Duodenal mucosa (tissue), 2 donors: ENCODE measurements around the gene CDX2.
A peak's percentile ranks its signal among the peaks of the same experiment; 100 is the strongest.

Experiments
- H3K27ac ChIP-seq: one replicate; pipeline ENCODE4 v1.7.0; 2013; ENCODE audit warnings: low read depth, low read length
- H3K27me3 ChIP-seq, 2 donors: one replicate each; pipeline ENCODE4 v1.7.0; 2013; ENCODE audit warnings: low read length in 2 of 2, control low read depth in 1 of 2; ENCODE audit not compliant: insufficient read depth in 2 of 2, control insufficient read depth in 1 of 2
- H3K36me3 ChIP-seq, 2 donors: one replicate each; pipeline ENCODE4 v1.7.0; 2013; ENCODE audit warnings: low read length in 2 of 2, control low read depth in 1 of 2; ENCODE audit not compliant: insufficient read depth in 2 of 2, control insufficient read depth in 1 of 2
- H3K4me1 ChIP-seq, 2 donors: one replicate each; pipeline ENCODE4 v1.7.0; 2013; ENCODE audit warnings: low read length in 2 of 2, control low read depth in 1 of 2; ENCODE audit not compliant: insufficient read depth in 2 of 2, control insufficient read depth in 1 of 2
- H3K4me3 ChIP-seq, 2 donors: one replicate each; pipeline ENCODE4 v1.7.0; 2013; ENCODE audit warnings: low read length in 2 of 2, low read depth in 1 of 2
- H3K9ac ChIP-seq, 2 donors: one replicate each; pipeline ENCODE4 v1.7.0; 2013; ENCODE audit warnings: low read length in 2 of 2, low read depth in 1 of 2
- H3K9me3 ChIP-seq, 2 donors: one replicate each; pipeline ENCODE4 v1.7.0; 2013; ENCODE audit warnings: low read length in 2 of 2, control low read depth in 1 of 2; ENCODE audit not compliant: control insufficient read depth in 1 of 2

The CDX2 gene

DNA sequence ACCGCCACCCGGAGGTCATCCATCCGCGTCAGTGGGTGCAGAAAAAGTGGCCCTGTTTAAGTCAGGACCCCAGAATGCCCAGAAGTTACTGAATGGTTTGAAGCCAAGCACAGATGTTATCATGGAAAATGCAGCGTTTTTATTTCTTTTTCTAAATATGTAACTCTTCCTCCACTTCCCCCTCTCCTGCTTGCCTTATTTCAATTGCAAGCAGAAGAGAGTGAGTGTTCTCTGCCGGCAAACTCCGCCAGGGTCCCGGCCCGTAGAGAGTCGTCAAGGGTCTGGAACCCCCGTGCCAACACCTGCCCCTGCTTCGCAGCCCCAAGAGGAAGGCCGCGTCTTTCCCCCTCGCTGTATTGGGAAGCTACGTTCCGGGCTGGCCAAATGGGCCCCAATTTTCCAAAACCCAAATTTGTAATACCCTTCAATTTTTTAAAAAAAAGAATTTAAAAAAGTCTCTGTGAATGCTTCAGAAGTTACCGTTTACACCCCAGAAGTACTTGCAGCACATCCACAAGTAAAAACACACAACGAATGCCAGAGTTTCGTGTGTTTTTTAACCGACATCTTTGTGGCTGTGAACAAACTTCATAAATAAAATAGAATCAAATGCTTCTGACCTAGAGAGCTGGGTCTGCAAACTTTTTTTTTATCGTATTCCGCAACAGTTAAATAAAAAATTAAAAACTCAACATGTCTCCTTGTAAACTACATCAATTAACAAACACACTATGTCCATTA, 50.0 kb downstream of the CDX2 start:
- peaks cover 0 to 20% of the 10 kb centered on the region in 2 donors for H3K36me3 ChIP-seq
- peak overlapping the region; percentile 5 for H3K27ac ChIP-seq
- H3K9ac ChIP-seq: peak overlapping the region; percentile 33 to 68
- H3K4me3 ChIP-seq: peak overlapping the region; percentile 43 to 59
- no peaks in the 10 kb centered on the region for H3K9me3 ChIP-seq
- peaks cover 37 to 45% of the 10 kb centered on the region in 2 donors for H3K27me3 ChIP-seq
- H3K4me1 ChIP-seq: peaks cover 14 to 22% of the 10 kb centered on the region in 2 donors

DNA sequence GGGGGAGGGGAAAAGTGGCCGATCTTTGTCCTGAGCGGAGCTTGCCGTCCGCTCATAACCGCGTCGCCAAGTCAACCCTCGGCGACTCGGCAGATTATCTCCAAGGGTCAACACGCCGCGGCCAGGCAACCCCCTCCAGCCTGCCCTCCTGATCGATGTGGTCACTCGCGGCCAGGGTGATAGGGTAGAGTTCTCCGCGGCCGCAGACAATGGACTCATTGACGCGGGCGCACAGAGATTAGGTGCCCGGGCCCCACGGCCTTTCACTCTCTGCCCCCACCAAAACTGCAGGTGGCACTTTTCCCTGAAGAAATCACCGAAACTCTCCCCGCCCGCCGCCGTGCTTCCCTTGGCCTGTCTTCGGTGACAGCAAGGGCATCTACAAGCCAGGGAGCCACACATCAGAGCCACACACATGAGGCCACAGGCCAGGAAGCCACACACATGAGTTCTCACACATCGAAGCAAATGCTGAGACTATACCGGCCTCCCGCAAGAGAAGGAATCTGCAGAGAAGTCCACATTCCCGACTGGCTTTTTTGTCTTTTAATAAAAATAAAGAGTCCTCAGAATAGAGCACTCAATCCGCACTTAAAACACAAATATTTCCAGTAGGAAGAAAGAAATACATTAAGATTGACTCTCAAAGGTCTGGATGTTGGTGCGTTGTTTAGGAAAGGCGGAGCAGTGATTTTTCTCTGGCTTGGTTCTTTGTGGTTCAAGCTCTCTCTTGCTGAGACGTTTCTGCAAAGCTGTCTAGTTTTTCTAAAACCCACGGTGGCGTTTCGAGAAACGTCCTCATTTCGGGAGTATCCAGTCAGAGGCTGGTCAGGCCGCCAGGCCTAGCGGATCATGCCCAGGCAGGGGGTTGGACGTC, 50.8 kb downstream of the CDX2 start:
- H3K36me3 ChIP-seq: peaks cover 0 to 17% of the 10 kb centered on the region in 2 donors
- H3K4me1 ChIP-seq: peaks cover 18 to 25% of the 10 kb centered on the region in 2 donors
- peak overlapping the region; percentile 59 to 68 for H3K4me3 ChIP-seq
- peak overlapping the region; percentile 33 to 68 for H3K9ac ChIP-seq
- peak overlapping the region; percentile 76 for H3K27ac ChIP-seq
- H3K9me3 ChIP-seq: no peaks in the 10 kb centered on the region
- H3K27me3 ChIP-seq: peaks cover 36 to 45% of the 10 kb centered on the region in 2 donors

DNA sequence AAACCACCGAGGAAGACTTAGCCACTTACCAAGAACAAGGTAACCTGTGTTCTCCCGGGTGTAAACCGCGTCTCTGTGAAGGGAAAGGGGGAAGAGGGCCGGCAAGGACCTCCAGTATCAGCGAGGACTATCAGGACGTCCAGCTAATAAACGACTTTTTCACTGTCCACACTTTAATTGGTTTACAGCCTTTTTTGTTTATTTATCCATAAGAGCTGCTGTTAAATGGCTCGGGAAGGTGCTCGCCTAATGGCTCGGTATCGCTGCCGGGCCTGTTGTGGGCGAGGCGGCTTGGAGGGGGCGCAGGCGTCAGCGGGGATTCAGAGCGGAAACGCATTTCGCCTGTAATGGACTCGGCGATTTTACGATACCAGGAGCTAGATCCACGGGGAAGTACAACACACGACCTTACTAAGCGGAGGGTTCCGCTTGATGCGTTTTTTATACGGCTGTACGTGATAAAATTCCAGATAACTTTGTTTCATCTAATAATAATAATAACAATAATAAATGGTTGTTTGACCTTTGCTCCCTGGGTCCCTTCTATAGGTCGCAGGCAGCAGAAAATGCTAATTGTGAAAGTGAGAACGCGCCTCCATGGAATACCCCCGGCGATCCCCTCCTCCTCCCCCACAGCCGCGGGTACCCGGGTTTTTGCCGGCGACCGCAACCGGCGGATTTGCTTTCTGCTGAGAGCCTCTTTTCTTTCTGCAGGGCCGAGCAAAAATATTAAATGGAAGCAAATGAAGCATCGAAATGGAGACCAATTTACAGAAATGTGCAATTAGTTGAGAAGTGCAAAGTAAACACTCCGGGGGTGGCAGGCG, 51.8 kb downstream of the CDX2 start:
- Histone ChIP-seq H3K9me3 (no peaks in the 10 kb centered on the region), H3K36me3 (peaks cover 0 to 10% of the 10 kb centered on the region in 2 donors), H3K9ac (peak overlapping the region; percentile 60 to 68), H3K4me1 (peaks cover 19 to 25% of the 10 kb centered on the region in 2 donors), H3K27ac (peak overlapping the region; percentile 76), H3K27me3 (peaks cover 28 to 38% of the 10 kb centered on the region in 2 donors), H3K4me3 (peak overlapping the region; percentile 59 to 68)

DNA sequence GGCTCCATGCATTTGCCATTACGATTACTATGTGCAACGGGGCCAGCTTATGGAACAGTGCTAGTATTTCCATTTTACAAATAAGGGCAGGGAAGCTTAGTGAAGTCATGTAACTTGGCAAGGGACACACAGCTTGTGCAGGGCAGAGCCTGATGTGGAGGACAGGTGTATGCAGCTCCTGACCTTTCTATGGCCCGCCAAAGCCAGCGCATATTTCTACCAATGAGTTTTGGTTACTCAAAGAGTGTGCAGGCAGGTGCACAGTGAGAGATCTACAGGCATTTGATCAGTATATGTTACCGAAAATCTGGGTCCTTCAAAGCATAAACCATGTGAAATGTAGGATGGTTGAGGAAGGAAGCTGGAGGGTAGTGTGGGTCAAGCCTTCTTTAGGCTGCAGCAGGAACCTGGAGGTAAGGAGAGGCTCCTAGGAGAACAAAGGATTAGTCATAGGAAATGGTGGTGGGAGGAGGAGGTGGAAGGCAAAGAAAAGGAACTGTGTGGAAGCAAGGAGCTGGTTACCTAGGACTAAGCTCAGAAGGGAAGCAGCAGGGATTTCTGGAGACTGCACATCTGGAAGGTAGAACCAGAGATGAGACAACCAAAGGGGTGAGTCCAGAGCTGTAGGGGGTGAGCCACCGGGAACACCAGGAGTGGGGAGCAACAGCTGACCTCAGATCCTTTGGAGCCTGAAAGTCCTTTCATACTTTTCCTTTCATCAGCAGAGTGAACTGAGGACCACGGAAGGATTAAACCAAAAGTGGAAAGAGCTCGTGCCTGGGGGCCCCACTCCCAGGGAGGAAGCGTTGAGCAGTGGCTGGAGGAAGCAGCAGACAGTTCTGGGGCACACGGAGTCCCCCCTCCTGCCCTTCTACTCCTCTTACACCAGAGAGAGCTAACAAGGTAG, 53.6 kb downstream of the CDX2 start:
- H3K27ac ChIP-seq: no peak overlapping the region
- peaks cover 20% of the 10 kb centered on the region in 2 donors for H3K27me3 ChIP-seq
- peak overlapping the region in 1 of 2 donors; percentile 21 for H3K4me3 ChIP-seq
- peak overlapping the region in 1 of 2 donors; percentile 26 for H3K9ac ChIP-seq
- peaks cover 0 to under 1% of the 10 kb centered on the region in 2 donors for H3K36me3 ChIP-seq
- peaks cover 25% of the 10 kb centered on the region in 2 donors for H3K4me1 ChIP-seq
- H3K9me3 ChIP-seq: no peaks in the 10 kb centered on the region

DNA sequence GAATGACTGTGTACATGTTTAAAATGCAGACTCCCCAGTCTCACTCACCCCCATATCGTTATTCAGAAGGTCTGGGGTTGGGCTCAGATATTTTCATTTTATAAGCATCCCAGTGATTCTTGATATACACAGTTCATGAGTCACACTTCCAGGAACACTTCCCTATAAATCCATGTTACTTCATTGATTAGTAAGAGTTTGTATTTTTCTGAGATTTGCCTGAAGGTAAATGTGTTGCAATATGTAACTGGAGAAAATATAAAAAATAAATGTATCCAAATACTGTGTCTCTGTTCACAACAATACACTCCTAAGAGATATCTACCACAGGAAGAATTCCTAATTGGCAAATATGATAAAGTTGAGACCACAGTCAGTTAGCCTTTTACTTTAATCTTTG, 56.0 kb downstream of the CDX2 start:
- Histone ChIP-seq H3K4me1 (peaks cover 23 to 31% of the 10 kb centered on the region in 2 donors), H3K27me3 (peaks cover 9 to 12% of the 10 kb centered on the region in 2 donors), H3K9me3 (no peaks in the 10 kb centered on the region), H3K9ac (no peak overlapping the region), H3K36me3 (no peaks in the 10 kb centered on the region), H3K27ac (no peak overlapping the region), H3K4me3 (no peak overlapping the region)

DNA sequence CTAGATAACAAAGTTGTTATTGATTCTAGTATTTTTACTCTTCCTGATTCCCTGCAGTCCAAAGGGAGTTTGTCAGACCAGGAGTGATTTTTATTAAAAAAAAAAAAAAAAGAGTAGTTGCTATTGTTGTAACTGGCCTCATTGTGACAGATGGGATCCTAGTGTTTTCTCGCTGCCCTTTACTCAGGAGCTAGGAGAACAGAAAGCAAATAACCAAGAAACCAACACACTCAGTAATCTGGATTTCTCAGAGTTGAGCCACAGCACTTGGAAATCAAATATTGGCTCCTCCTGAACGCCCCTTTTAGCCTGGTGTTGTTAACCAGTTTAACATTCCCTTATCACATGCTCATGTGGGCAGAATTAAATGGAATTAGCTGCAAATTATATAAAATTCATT, 57.6 kb downstream of the CDX2 start:
- peaks cover 31 to 43% of the 10 kb centered on the region in 2 donors for H3K4me1 ChIP-seq
- no peak overlapping the region for H3K9ac ChIP-seq
- no peaks in the 10 kb centered on the region for H3K9me3 ChIP-seq
- no peak overlapping the region for H3K4me3 ChIP-seq
- H3K27ac ChIP-seq: no peak overlapping the region
- no peaks in the 10 kb centered on the region for H3K36me3 ChIP-seq
- peaks cover 4 to 6% of the 10 kb centered on the region in 2 donors for H3K27me3 ChIP-seq
